ENCODE measurements around the gene TFF1. TPM values are rescaled to one million over a fixed set of nuclear protein-coding genes. Genes with fewer than 3 reads are reported as not detected.

TFF1 gene
- total RNA-seq, 1 donor from 2014 or later, result not detected

- H3K27me3 Mint-ChIP-seq (ENCODE audit: low read depth), result no peaks in the 10 kb centered on the region
- H3K36me3 Mint-ChIP-seq (ENCODE audit: low read depth), result no peaks in the 10 kb centered on the region
- TF ChIP-seq, protein P1, sequence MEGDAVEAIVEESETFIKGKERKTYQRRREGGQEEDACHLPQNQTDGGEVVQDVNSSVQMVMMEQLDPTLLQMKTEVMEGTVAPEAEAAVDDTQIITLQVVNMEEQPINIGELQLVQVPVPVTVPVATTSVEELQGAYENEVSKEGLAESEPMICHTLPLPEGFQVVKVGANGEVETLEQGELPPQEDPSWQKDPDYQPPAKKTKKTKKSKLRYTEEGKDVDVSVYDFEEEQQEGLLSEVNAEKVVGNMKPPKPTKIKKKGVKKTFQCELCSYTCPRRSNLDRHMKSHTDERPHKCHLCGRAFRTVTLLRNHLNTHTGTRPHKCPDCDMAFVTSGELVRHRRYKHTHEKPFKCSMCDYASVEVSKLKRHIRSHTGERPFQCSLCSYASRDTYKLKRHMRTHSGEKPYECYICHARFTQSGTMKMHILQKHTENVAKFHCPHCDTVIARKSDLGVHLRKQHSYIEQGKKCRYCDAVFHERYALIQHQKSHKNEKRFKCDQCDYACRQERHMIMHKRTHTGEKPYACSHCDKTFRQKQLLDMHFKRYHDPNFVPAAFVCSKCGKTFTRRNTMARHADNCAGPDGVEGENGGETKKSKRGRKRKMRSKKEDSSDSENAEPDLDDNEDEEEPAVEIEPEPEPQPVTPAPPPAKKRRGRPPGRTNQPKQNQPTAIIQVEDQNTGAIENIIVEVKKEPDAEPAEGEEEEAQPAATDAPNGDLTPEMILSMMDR (conservative IDR thresholded peaks at IDR 0.05), result no peak
- DNase-seq (ENCODE audit: low read depth, low spot score), result no peak
- H3K27ac Mint-ChIP-seq (ENCODE audit: unreplicated experiment), result no peak overlapping the region
- H3K4me3 Mint-ChIP-seq, result no peak overlapping the region
- peaks cover 4% of the 10 kb centered on the region for H3K9me3 Mint-ChIP-seq
- peaks cover 17% of the 10 kb centered on the region for H3K4me1 Mint-ChIP-seq
Observed at GRCh38 chr21:42337276-42337675, 29.1 kb downstream of the TFF1 start.

DNA sequence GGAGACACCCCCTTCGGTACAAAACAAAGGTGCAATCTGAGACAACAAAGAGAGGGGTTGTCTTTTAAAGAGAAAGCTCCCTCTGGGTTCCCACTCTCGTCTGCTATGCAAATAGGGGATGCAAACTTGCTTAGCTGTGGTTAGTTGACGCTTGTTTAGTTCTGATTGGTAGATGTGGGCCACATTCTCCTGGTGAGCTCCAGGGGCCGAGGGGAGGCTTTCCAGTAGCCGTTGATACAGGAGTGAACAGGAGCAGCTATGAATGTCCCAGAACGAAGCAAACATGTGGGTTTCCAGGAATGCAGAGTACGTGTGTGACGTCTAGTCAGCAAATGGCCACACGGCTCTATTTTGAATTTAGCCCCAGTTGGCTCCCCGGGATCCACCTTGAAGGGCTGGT, 30.3 kb downstream of the TFF1 start:
- H3K9me3 Mint-ChIP-seq, result peaks cover 7% of the 10 kb centered on the region
- no peak overlapping the region for H3K4me3 Mint-ChIP-seq
- DNase-seq (ENCODE audit: low read depth, low spot score), result no peak
- peaks cover 5% of the 10 kb centered on the region for H3K27me3 Mint-ChIP-seq (ENCODE audit: low read depth)
- H3K27ac Mint-ChIP-seq (ENCODE audit: unreplicated experiment), result no peak overlapping the region
- peaks cover 17% of the 10 kb centered on the region for H3K4me1 Mint-ChIP-seq
- no peaks in the 10 kb centered on the region for H3K36me3 Mint-ChIP-seq (ENCODE audit: low read depth)
- TF ChIP-seq, protein P1 (conservative IDR thresholded peaks at IDR 0.05), result no peak

GRCh38 chr21:42332557-42333317, 33.6 kb downstream of the TFF1 start:
- Mint-ChIP-seq H3K27me3 (ENCODE audit: low read depth) (peaks cover 11% of the 10 kb centered on the region), H3K4me1 (peaks cover 11% of the 10 kb centered on the region), H3K27ac (ENCODE audit: unreplicated experiment) (no peak overlapping the region), H3K36me3 (ENCODE audit: low read depth) (no peaks in the 10 kb centered on the region), H3K9me3 (peaks cover 14% of the 10 kb centered on the region), H3K4me3 (no peak overlapping the region)
- TF ChIP-seq, protein P1 (conservative IDR thresholded peaks at IDR 0.05), result no peak
- no peak for DNase-seq (ENCODE audit: low read depth, low spot score)

GRCh38 chr21:42331660-42332059, 34.7 kb downstream of the TFF1 start:
- no peaks in the 10 kb centered on the region for H3K36me3 Mint-ChIP-seq (ENCODE audit: low read depth)
- no peak overlapping the region for H3K4me3 Mint-ChIP-seq
- H3K9me3 Mint-ChIP-seq, result peaks cover 11% of the 10 kb centered on the region
- peaks cover 9% of the 10 kb centered on the region for H3K4me1 Mint-ChIP-seq
- TF ChIP-seq, protein P1 (conservative IDR thresholded peaks at IDR 0.05), result no peak
- H3K27ac Mint-ChIP-seq (ENCODE audit: unreplicated experiment), result no peak overlapping the region
- DNase-seq (ENCODE audit: low read depth, low spot score), result no peak
- H3K27me3 Mint-ChIP-seq (ENCODE audit: low read depth), result peaks cover 11% of the 10 kb centered on the region

DNA sequence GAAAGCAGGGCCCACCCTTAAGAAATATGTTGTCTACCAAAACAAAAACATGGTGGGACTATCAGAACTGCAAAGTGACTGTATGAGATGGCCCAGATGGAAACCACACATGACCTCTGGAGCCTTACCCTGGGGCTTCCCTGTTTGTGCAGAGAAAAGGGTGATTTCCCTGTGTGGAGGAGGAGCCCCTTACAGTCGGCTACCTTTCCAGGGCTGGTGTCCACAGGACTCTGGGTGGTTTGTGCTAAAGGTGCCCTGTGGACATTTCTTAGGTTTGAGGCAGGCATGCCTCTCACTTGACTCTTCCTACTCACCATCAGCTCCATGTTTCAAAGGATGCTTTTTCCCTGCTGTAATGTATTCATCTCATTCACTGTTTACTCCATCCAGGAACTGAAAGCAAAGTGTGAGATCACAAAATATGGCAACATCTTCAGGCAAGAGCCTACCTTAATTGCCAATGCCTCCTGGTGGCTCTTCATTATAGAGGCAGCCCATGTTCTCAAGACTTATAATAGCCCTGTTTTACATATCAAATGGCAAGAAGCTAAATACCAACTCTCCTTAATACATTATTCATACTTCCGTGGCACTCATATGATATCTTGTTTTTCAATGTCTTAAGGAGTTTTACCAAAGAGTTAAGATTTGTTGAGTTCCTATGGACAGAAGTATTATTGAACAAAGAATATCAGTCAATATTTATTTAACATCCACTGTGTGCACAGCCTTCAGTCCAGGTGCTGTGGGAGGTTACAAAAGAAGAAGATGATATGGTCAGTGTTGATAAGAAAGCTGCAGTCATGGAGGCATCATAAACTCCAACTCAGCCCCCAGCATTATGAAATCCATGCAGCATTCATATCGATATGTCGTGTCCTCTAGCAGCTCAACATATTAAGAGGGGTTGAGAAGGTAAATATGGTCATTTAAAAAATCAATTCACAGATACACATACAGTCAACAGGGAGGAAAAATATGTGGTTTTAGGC, 35.7 kb downstream of the TFF1 start:
- no peak overlapping the region for H3K4me3 Mint-ChIP-seq
- H3K27ac Mint-ChIP-seq (ENCODE audit: unreplicated experiment), result no peak overlapping the region
- H3K27me3 Mint-ChIP-seq (ENCODE audit: low read depth), result peaks cover 11% of the 10 kb centered on the region
- peaks cover 2% of the 10 kb centered on the region for H3K4me1 Mint-ChIP-seq
- DNase-seq (ENCODE audit: low read depth, low spot score), result no peak
- H3K36me3 Mint-ChIP-seq (ENCODE audit: low read depth), result no peaks in the 10 kb centered on the region
- H3K9me3 Mint-ChIP-seq, result peaks cover 12% of the 10 kb centered on the region
- TF ChIP-seq, protein P1 (conservative IDR thresholded peaks at IDR 0.05), result no peak
